H9 (cell line): ENCODE results near the gene DNASE1L1. TPM values are rescaled to one million over a fixed set of nuclear protein-coding genes. Genes with fewer than 3 reads are reported as not detected.

ENCODE experiments used
- DNase-seq: peaks from one replicate; pipeline ENCODE4 v3.0.0-alpha.2; 2017
- H2AFZ ChIP-seq: one replicate; pipeline ENCODE4 v1.6.1; 2013; ENCODE audit warnings: mild to moderate bottlenecking, low read length, control low read depth, moderate library complexity
- H2AK5ac ChIP-seq: 2 replicates; pipeline ENCODE4 v1.6.1; 2013; ENCODE audit warnings: low read length, control low read depth, mixed read lengths; ENCODE audit not compliant: insufficient read length
- H2BK120ac ChIP-seq: one replicate; pipeline ENCODE4 v1.6.1; 2013; ENCODE audit warnings: low read depth, mild to moderate bottlenecking, low read length, control low read depth, inconsistent platforms; ENCODE audit not compliant: poor library complexity, severe bottlenecking
- H2BK12ac ChIP-seq: 2 replicates; pipeline ENCODE4 v1.6.1; 2013; ENCODE audit warnings: low read length, control low read depth, mixed read lengths, low read depth; ENCODE audit not compliant: insufficient read length
- H2BK15ac ChIP-seq: 2 replicates; pipeline ENCODE4 v1.6.1; 2013; ENCODE audit warnings: low read depth, low read length, control low read depth
- H2BK20ac ChIP-seq: one replicate; pipeline ENCODE4 v1.6.1; 2013; ENCODE audit warnings: low read depth, mild to moderate bottlenecking, low read length, control low read depth, inconsistent platforms; ENCODE audit not compliant: poor library complexity, severe bottlenecking
- H2BK5ac ChIP-seq: 2 replicates; pipeline ENCODE4 v1.6.1; 2013; ENCODE audit warnings: low read length, control low read depth, mixed read lengths; ENCODE audit not compliant: insufficient read length
- H3K14ac ChIP-seq: 2 replicates; pipeline ENCODE4 v1.6.1; 2013; ENCODE audit warnings: low read length, control low read depth; ENCODE audit not compliant: insufficient read depth
- H3K18ac ChIP-seq: 2 replicates; pipeline ENCODE4 v1.6.1; 2013; ENCODE audit warnings: low read depth, mild to moderate bottlenecking, mixed read lengths, low read length, control low read depth; ENCODE audit not compliant: insufficient read length
- H3K23ac ChIP-seq: 2 replicates; pipeline ENCODE4 v1.6.1; 2013; ENCODE audit warnings: low read length, control low read depth, mixed read lengths, low read depth; ENCODE audit not compliant: insufficient read length
- H3K23me2 ChIP-seq: 2 replicates; pipeline ENCODE4 v1.6.1; 2013; ENCODE audit warnings: low read depth, mild to moderate bottlenecking, mixed read lengths, low read length, control low read depth; ENCODE audit not compliant: insufficient read length, poor library complexity, severe bottlenecking
- H3K27ac ChIP-seq: 2 replicates; pipeline ENCODE4 v1.5.1; 2013; ENCODE audit warnings: low read length, control low read depth, mixed read lengths, low read depth; ENCODE audit not compliant: insufficient read length
- H3K27me3 ChIP-seq: 2 replicates; pipeline ENCODE4 v1.6.1; 2013; ENCODE audit warnings: low read length, control low read depth, inconsistent platforms; ENCODE audit not compliant: insufficient read depth
- H3K4ac ChIP-seq: 2 replicates; pipeline ENCODE4 v1.6.1; 2013; ENCODE audit warnings: low read depth, mild to moderate bottlenecking, control low read depth, inconsistent platforms, low read length, moderate library complexity
- H3K4me1 ChIP-seq: 2 replicates; pipeline ENCODE4 v1.6.1; 2013; ENCODE audit warnings: low read length, control low read depth, inconsistent platforms; ENCODE audit not compliant: insufficient read depth
- H3K4me2 ChIP-seq: 2 replicates; pipeline ENCODE4 v1.6.1; 2013; ENCODE audit warnings: low read length, control low read depth, mixed read lengths; ENCODE audit not compliant: insufficient read length, insufficient read depth
- H3K56ac ChIP-seq: 2 replicates; pipeline ENCODE4 v1.6.1; 2013; ENCODE audit warnings: low read depth, mild to moderate bottlenecking, mixed read lengths, low read length, control low read depth; ENCODE audit not compliant: insufficient read length
- H3K79me1 ChIP-seq: 2 replicates; pipeline ENCODE4 v1.6.1; 2013; ENCODE audit warnings: low read depth, mild to moderate bottlenecking, moderate library complexity, low read length, control low read depth, inconsistent platforms; ENCODE audit not compliant: insufficient read depth, poor library complexity, severe bottlenecking
- H3K79me2 ChIP-seq: 2 replicates; pipeline ENCODE4 v1.6.1; 2013; ENCODE audit warnings: low read length, control low read depth, inconsistent platforms; ENCODE audit not compliant: insufficient read depth
- H3K9ac ChIP-seq: 2 replicates; pipeline ENCODE4 v1.6.1; 2013; ENCODE audit warnings: low read length, control low read depth, mixed read lengths; ENCODE audit not compliant: insufficient read length; ENCODE audit errors: extremely low read depth
- H3K9me3 ChIP-seq: one replicate; pipeline ENCODE4 v1.6.1; 2013; ENCODE audit warnings: low read depth, low read length, inconsistent platforms; ENCODE audit not compliant: control insufficient read depth
- H3T11ph ChIP-seq: one replicate; pipeline ENCODE4 v1.6.1; 2013; ENCODE audit warnings: mild to moderate bottlenecking, low read length, control low read depth, inconsistent platforms
- H4K20me1 ChIP-seq: one replicate; pipeline ENCODE4 v1.6.1; 2013; ENCODE audit not compliant: control insufficient read depth, insufficient read length, insufficient read depth
- H4K5ac ChIP-seq: 2 replicates; pipeline ENCODE4 v1.6.1; 2013; ENCODE audit warnings: low read depth, mild to moderate bottlenecking, mixed read lengths, low read length, control low read depth; ENCODE audit not compliant: insufficient read length
- H4K8ac ChIP-seq: replicated peaks from 2 replicates; pipeline ENCODE4 v1.6.1; 2013; ENCODE audit warnings: low read length, control low read depth, mixed read lengths, low read depth; ENCODE audit not compliant: insufficient read length
- H4K91ac ChIP-seq: 2 replicates; pipeline ENCODE4 v1.6.1; 2013; ENCODE audit warnings: low read depth, mild to moderate bottlenecking, moderate library complexity, mixed read lengths, low read length, control low read depth; ENCODE audit not compliant: insufficient read length
- H3K27ac Mint-ChIP-seq, 3 experiments: 2 replicates in 2 of 3; 3 replicates in 1 of 3; pipeline ENCODE4 v1.8.0; 2020 to 2021; ENCODE audit warnings: mixed read lengths in 3 of 3, mild to moderate bottlenecking in 1 of 3, moderate library complexity in 1 of 3
- H3K27me3 Mint-ChIP-seq: 2 replicates; pipeline ENCODE4 v1.8.0; 2021; ENCODE audit warnings: low read depth, mild to moderate bottlenecking, moderate library complexity, mixed read lengths
- H3K36me3 Mint-ChIP-seq, 3 experiments: 2 replicates in 2 of 3; 3 replicates in 1 of 3; pipeline ENCODE4 v1.8.0; 2020 to 2021; ENCODE audit warnings: low read depth in 3 of 3, mixed read lengths in 3 of 3; ENCODE audit not compliant: insufficient read depth in 1 of 3
- H3K4me1 Mint-ChIP-seq, 2 experiments: 2 replicates each; pipeline ENCODE4 v1.8.0; 2020; ENCODE audit warnings: mixed read lengths in 2 of 2
- H3K4me3 Mint-ChIP-seq, 2 experiments: 2 replicates in 1 of 2; 3 replicates in 1 of 2; pipeline ENCODE4 v1.8.0; 2020 to 2021; ENCODE audit warnings: mild to moderate bottlenecking in 2 of 2, mixed read lengths in 2 of 2, moderate library complexity in 1 of 2
- H3K9me3 Mint-ChIP-seq, 2 experiments: 2 replicates in 1 of 2; 3 replicates in 1 of 2; pipeline ENCODE4 v1.8.0; 2020; ENCODE audit warnings: mild to moderate bottlenecking in 2 of 2, mixed read lengths in 2 of 2, moderate library complexity in 1 of 2
- CTCF ChIP-seq: fragments of 200-600 bp; sonication (generic); conservative IDR thresholded peaks from 3 replicates; pipeline ENCODE4 v1.8.0; 2021; ENCODE audit warnings: antibody characterized with exemption, mild to moderate bottlenecking
- WGBS: extraction: QIAGEN DNeasy Blood & Tissue Kit; methylation state at CpG from one replicate; pipeline ENCODE4 v1.1.7; 2013; ENCODE audit warnings: missing lambda C conversion rate, low lambda C conversion rate, mixed read lengths; ENCODE audit not compliant: insufficient read length; ENCODE audit errors: extremely low coverage; 5-methylcytosine and 5-hydroxymethylcytosine counted together
- total RNA-seq: library from RNA; stranded (reverse); gene quantifications from 2 replicates; pipeline ENCODE4 v1.2.1, GENCODE V29; 2021

Gene DNASE1L1
- total RNA-seq, 1 experiment from 2014 or later = 14.5 TPM

- Histone ChIP-seq H2AK5ac (no peak overlapping the region), H3K56ac (no peak overlapping the region), H3K4me1 (no peaks in the 10 kb centered on the region), H3K9ac (no peak overlapping the region), H2BK120ac (no peak overlapping the region), H4K20me1 (no peaks in the 10 kb centered on the region), H4K5ac (no peak overlapping the region), H3K4me2 (no peak overlapping the region), H3K79me2 (peaks cover 3% of the 10 kb centered on the region; the same call in 1 of the 2 replicates), H3K14ac (no peak overlapping the region), H3T11ph (no peak overlapping the region), H3K9me3 (peaks cover 27% of the 10 kb centered on the region), H3K4ac (no peak overlapping the region), H2BK20ac (no peak overlapping the region), H3K23ac (no peak overlapping the region), H2BK5ac (no peak overlapping the region), H2BK15ac (no peak overlapping the region), H4K91ac (no peak overlapping the region), H3K23me2 (peaks cover 7% of the 10 kb centered on the region), H3K79me1 (no peaks in the 10 kb centered on the region), H3K27ac (no peak overlapping the region), H3K18ac (no peak overlapping the region), H2BK12ac (no peak overlapping the region), H4K8ac (no peak overlapping the region), H3K27me3 (no peaks in the 10 kb centered on the region), H2AFZ (no peak overlapping the region)
- Mint-ChIP-seq H3K27me3 (peaks cover under 1% of the 10 kb centered on the region; the same call in 1 of the 2 replicates), H3K4me3 (no peak overlapping the region), H3K27ac (no peak overlapping the region), H3K4me1 (peaks cover 4 to 18% of the 10 kb centered on the region in 2 experiments), H3K36me3 (peaks cover 27 to 42% (median 32%) of the 10 kb centered on the region in 3 experiments), H3K9me3 (peaks cover 74 to 78% of the 10 kb centered on the region in 2 experiments)
- TF ChIP-seq CTCF = no peak
- WGBS = no CpG with 5 or more reads among the region's 4 CpGs
- DNase-seq = no peak
Measured at GRCh38 chrX:154403858-154404257, 5.2 kb downstream of the DNASE1L1 start.
